LNCaP clone FGC (cell line): ENCODE measurements around the gene KCNN3.
"Not testable (repeated sequence)": the region's sequence is repeated elsewhere in the genome, so short reads cannot be mapped to it uniquely, and the experiment has no call there.

ENCODE experiments used
- DNase-seq: peaks from one replicate; pipeline ENCODE4 v3.0.0-alpha.2; 2011; ENCODE audit warnings: low read depth
- H3K4me3 ChIP-seq: 2 replicates; pipeline ENCODE4 v1.5.1; 2011; ENCODE audit warnings: mild to moderate bottlenecking, low read depth, low read length, control low read depth
- TF ChIP-seq, protein P1 (sequence below): IDR thresholded peaks from 2 replicates; pipeline ENCODE4 v1.5.1; 2012; ENCODE audit warnings: mild to moderate bottlenecking; ENCODE audit not compliant: control insufficient read depth, insufficient read depth; ENCODE audit errors: extremely low read depth

KCNN3 gene

DNA sequence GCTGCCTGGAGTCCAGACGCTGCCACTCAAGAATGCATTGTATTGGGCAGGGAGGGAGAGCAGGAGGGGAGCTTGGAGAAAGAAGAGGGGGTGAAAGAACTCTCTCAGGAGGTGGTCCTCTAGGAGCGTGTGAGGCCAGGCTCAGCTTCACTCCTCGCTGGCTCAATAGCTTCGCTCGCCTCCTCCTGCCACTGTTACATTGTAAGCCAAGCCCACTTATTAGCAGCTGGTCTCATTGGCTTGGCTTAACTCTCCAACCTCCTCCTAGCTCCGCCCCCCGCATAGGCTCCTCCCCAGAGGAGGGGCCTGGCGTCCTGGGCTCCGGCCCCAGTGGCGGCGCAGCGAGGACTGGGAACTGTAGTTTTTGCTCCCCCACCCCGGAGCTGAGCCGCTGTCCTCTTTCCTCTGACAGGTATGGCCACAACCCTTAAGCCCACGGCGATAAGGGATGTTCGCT, at the start of gene KCNN3:
Gene KCNN3 (minus strand): TSS at position 167 of the 457 bp plus-strand sequence. CDS start 317 bp downstream, outside the sequence.
- TF ChIP-seq, protein P1, sequence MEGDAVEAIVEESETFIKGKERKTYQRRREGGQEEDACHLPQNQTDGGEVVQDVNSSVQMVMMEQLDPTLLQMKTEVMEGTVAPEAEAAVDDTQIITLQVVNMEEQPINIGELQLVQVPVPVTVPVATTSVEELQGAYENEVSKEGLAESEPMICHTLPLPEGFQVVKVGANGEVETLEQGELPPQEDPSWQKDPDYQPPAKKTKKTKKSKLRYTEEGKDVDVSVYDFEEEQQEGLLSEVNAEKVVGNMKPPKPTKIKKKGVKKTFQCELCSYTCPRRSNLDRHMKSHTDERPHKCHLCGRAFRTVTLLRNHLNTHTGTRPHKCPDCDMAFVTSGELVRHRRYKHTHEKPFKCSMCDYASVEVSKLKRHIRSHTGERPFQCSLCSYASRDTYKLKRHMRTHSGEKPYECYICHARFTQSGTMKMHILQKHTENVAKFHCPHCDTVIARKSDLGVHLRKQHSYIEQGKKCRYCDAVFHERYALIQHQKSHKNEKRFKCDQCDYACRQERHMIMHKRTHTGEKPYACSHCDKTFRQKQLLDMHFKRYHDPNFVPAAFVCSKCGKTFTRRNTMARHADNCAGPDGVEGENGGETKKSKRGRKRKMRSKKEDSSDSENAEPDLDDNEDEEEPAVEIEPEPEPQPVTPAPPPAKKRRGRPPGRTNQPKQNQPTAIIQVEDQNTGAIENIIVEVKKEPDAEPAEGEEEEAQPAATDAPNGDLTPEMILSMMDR = no peak
- peak within 1 kb of the TSS; percentile 25; the same call in 1 of the 2 replicates for H3K4me3 ChIP-seq
- DNase-seq = peak; percentile 72

DNA sequence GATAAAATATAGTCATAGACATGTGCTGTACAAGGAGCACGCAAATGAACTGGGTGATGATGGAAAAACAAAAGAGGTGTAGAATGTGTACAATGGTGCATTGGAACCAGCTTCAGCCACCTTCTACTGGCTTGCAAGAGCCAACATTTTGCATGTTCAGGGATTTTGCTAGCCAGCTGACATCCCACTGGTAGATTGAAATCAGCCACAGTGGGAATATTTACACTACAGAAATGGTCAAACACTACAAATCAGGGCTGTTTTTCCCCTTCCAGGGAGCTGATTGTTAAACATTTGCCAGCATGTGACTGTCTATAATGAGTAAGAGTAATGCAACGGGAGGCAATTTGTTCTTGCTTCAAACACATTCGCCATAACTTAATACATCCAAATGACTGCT, 43.2 kb upstream of the KCNN3 start:
- TF ChIP-seq, protein P1 = no peak
- H3K4me3 ChIP-seq = no peak overlapping the region
- DNase-seq = no peak

DNA sequence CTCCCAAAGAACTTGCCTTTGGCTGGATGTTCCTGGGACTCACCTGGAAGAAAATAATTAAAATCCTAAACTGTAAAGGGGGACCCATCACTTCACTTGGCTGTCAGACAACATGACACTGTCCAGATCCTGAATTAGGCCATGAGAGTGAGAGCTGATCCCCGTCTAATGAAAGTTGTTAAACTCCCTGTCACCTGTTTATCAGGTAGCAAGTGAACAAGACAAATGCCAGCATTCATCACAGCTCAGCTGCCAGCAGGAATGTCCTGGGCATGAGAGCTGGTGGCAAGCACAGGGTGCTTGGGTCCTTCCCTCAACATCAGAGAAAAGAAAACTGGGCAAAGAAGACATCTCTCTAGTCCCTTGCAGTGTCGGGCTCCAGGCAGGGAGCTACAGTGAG, 42.7 kb upstream of the KCNN3 start:
- H3K4me3 ChIP-seq = no peak overlapping the region
- TF ChIP-seq, protein P1 = no peak
- DNase-seq = no peak

DNA sequence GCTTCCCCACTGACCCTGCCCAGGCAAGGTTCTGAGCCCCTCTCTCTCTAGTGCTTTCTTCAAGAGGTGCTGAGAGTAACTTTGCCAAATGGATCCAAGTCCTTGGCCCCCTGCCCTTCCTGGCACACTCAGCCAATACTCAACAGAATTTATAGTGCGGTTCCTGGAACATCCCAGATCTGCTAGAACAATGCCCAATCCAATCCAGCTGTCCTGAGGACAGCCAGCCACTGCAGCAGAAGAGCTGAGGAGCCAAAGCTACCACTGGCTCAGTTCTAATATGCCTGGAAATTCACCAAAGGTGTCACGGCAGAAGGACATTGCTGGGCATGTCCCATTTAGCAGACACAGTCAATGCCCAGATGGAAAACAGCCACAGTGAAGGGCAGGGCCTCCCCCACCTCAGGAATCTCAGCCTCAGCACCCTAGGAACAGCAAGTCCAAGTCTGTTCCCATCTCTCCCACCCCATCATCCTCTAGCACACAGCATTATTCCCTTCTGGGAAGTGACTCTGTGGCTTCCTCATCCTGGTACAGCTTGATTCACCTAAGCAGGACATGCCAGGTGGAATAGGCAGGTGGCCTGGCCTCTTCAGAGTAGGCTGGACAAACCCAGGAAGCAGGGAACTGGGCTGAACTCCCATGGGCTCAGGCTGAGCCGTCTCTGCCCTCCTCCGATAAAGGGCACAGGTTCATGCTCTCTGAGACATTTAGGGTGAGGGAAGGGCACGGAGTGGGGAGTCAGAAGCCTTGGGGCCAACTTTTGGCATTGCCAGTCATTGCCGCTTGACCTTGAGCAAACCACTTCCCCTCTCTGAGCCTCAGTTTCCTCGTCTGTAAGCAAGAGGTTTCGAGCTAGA, 41.8 kb upstream of the KCNN3 start:
- TF ChIP-seq, protein P1 = no peak
- no peak overlapping the region for H3K4me3 ChIP-seq
- DNase-seq = peak; percentile 42

DNA sequence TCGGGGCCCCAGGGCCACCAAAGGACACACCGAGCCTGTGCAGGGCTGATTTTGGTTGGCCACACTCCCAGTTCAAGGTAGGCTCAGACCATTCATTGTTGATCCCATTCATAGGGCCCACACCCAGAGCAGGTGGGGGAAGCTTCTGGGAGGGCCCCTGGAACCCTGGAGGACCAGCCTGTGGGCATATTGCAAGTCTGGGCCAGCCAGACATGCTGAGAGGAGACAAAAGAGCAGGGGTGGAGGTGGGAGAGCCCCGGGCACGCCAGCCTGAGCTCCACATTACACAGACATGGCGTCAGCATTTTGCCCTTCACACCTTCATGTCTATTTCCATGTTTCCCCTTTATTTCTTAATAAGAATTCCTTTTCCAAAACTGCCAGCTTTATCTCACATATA, 40.8 kb upstream of the KCNN3 start:
- TF ChIP-seq, protein P1 = no peak
- DNase-seq = no peak
- H3K4me3 ChIP-seq = no peak overlapping the region

DNA sequence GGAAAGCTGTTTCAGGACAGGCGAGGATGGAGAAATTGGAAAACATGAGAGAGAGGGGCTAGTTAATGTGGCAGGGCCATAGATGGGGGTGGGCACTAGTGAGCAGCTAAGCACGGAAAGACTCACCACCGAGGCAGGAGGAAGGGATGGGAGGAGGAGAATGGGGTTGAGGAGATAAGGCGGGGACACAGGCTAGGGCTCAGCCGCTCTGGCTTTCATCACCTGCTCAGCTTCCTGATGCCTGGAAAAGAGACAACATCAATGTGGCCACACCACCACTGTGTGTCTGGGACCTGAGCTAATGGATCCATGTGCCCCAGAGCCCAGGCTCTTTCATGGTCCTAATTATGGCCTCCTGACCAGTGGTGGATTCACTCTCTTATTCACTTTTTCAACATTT, 38.9 kb upstream of the KCNN3 start:
- TF ChIP-seq, protein P1 = no peak
- no peak overlapping the region for H3K4me3 ChIP-seq
- no peak for DNase-seq

DNA sequence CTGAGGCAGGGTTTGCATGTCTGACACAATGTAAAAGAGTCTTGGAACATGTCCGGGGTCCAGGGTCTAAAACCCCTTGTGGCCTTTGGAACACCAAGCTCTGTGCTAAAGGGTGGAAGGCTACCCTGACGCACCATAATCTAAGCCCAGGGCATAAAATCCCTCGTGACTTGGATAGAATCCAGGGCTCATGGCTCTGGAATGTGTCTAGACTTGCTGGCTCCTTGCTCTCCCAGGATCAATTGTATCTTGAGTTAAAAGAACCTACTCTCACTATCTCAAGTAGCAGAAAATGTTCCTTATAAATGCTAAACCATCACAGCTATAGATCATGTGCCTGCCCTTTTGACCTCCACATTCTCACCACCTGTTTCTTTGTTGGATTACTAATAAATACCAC, 38.0 kb upstream of the KCNN3 start:
- DNase-seq = not testable (repeated sequence)

More for the DNA sequence above, 38.0 kb upstream of the KCNN3 start:
- H3K4me3 ChIP-seq = not testable (repeated sequence)
